H9 (cell line): ENCODE results near the gene GPR150. TPM values are rescaled to one million over a fixed set of nuclear protein-coding genes. Genes with fewer than 3 reads are reported as not detected.

Source experiments
- DNase-seq: peaks from one replicate; pipeline ENCODE4 v3.0.0-alpha.2; 2017
- H2AFZ ChIP-seq: one replicate; pipeline ENCODE4 v1.6.1; 2013; ENCODE audit warnings: mild to moderate bottlenecking, low read length, control low read depth, moderate library complexity
- H2AK5ac ChIP-seq: 2 replicates; pipeline ENCODE4 v1.6.1; 2013; ENCODE audit warnings: low read length, control low read depth, mixed read lengths; ENCODE audit not compliant: insufficient read length
- H2BK120ac ChIP-seq: one replicate; pipeline ENCODE4 v1.6.1; 2013; ENCODE audit warnings: low read depth, mild to moderate bottlenecking, low read length, control low read depth, inconsistent platforms; ENCODE audit not compliant: poor library complexity, severe bottlenecking
- H2BK12ac ChIP-seq: 2 replicates; pipeline ENCODE4 v1.6.1; 2013; ENCODE audit warnings: low read length, control low read depth, mixed read lengths, low read depth; ENCODE audit not compliant: insufficient read length
- H2BK15ac ChIP-seq: 2 replicates; pipeline ENCODE4 v1.6.1; 2013; ENCODE audit warnings: low read depth, low read length, control low read depth
- H2BK20ac ChIP-seq: one replicate; pipeline ENCODE4 v1.6.1; 2013; ENCODE audit warnings: low read depth, mild to moderate bottlenecking, low read length, control low read depth, inconsistent platforms; ENCODE audit not compliant: poor library complexity, severe bottlenecking
- H2BK5ac ChIP-seq: 2 replicates; pipeline ENCODE4 v1.6.1; 2013; ENCODE audit warnings: low read length, control low read depth, mixed read lengths; ENCODE audit not compliant: insufficient read length
- H3K14ac ChIP-seq: 2 replicates; pipeline ENCODE4 v1.6.1; 2013; ENCODE audit warnings: low read length, control low read depth; ENCODE audit not compliant: insufficient read depth
- H3K18ac ChIP-seq: 2 replicates; pipeline ENCODE4 v1.6.1; 2013; ENCODE audit warnings: low read depth, mild to moderate bottlenecking, mixed read lengths, low read length, control low read depth; ENCODE audit not compliant: insufficient read length
- H3K23ac ChIP-seq: 2 replicates; pipeline ENCODE4 v1.6.1; 2013; ENCODE audit warnings: low read length, control low read depth, mixed read lengths, low read depth; ENCODE audit not compliant: insufficient read length
- H3K23me2 ChIP-seq: 2 replicates; pipeline ENCODE4 v1.6.1; 2013; ENCODE audit warnings: low read depth, mild to moderate bottlenecking, mixed read lengths, low read length, control low read depth; ENCODE audit not compliant: insufficient read length, poor library complexity, severe bottlenecking
- H3K27ac ChIP-seq: 2 replicates; pipeline ENCODE4 v1.5.1; 2013; ENCODE audit warnings: low read length, control low read depth, mixed read lengths, low read depth; ENCODE audit not compliant: insufficient read length
- H3K27me3 ChIP-seq: 2 replicates; pipeline ENCODE4 v1.6.1; 2013; ENCODE audit warnings: low read length, control low read depth, inconsistent platforms; ENCODE audit not compliant: insufficient read depth
- H3K4ac ChIP-seq: 2 replicates; pipeline ENCODE4 v1.6.1; 2013; ENCODE audit warnings: low read depth, mild to moderate bottlenecking, control low read depth, inconsistent platforms, low read length, moderate library complexity
- H3K4me1 ChIP-seq: 2 replicates; pipeline ENCODE4 v1.6.1; 2013; ENCODE audit warnings: low read length, control low read depth, inconsistent platforms; ENCODE audit not compliant: insufficient read depth
- H3K4me2 ChIP-seq: 2 replicates; pipeline ENCODE4 v1.6.1; 2013; ENCODE audit warnings: low read length, control low read depth, mixed read lengths; ENCODE audit not compliant: insufficient read length, insufficient read depth
- H3K56ac ChIP-seq: 2 replicates; pipeline ENCODE4 v1.6.1; 2013; ENCODE audit warnings: low read depth, mild to moderate bottlenecking, mixed read lengths, low read length, control low read depth; ENCODE audit not compliant: insufficient read length
- H3K79me1 ChIP-seq: 2 replicates; pipeline ENCODE4 v1.6.1; 2013; ENCODE audit warnings: low read depth, mild to moderate bottlenecking, moderate library complexity, low read length, control low read depth, inconsistent platforms; ENCODE audit not compliant: insufficient read depth, poor library complexity, severe bottlenecking
- H3K79me2 ChIP-seq: 2 replicates; pipeline ENCODE4 v1.6.1; 2013; ENCODE audit warnings: low read length, control low read depth, inconsistent platforms; ENCODE audit not compliant: insufficient read depth
- H3K9ac ChIP-seq: 2 replicates; pipeline ENCODE4 v1.6.1; 2013; ENCODE audit warnings: low read length, control low read depth, mixed read lengths; ENCODE audit not compliant: insufficient read length; ENCODE audit errors: extremely low read depth
- H3K9me3 ChIP-seq: one replicate; pipeline ENCODE4 v1.6.1; 2013; ENCODE audit warnings: low read depth, low read length, inconsistent platforms; ENCODE audit not compliant: control insufficient read depth
- H3T11ph ChIP-seq: one replicate; pipeline ENCODE4 v1.6.1; 2013; ENCODE audit warnings: mild to moderate bottlenecking, low read length, control low read depth, inconsistent platforms
- H4K20me1 ChIP-seq: one replicate; pipeline ENCODE4 v1.6.1; 2013; ENCODE audit not compliant: control insufficient read depth, insufficient read length, insufficient read depth
- H4K5ac ChIP-seq: 2 replicates; pipeline ENCODE4 v1.6.1; 2013; ENCODE audit warnings: low read depth, mild to moderate bottlenecking, mixed read lengths, low read length, control low read depth; ENCODE audit not compliant: insufficient read length
- H4K8ac ChIP-seq: replicated peaks from 2 replicates; pipeline ENCODE4 v1.6.1; 2013; ENCODE audit warnings: low read length, control low read depth, mixed read lengths, low read depth; ENCODE audit not compliant: insufficient read length
- H4K91ac ChIP-seq: 2 replicates; pipeline ENCODE4 v1.6.1; 2013; ENCODE audit warnings: low read depth, mild to moderate bottlenecking, moderate library complexity, mixed read lengths, low read length, control low read depth; ENCODE audit not compliant: insufficient read length
- H3K27ac Mint-ChIP-seq, 3 experiments: 2 replicates in 2 of 3; 3 replicates in 1 of 3; pipeline ENCODE4 v1.8.0; 2020 to 2021; ENCODE audit warnings: mixed read lengths in 3 of 3, mild to moderate bottlenecking in 1 of 3, moderate library complexity in 1 of 3
- H3K27me3 Mint-ChIP-seq: 2 replicates; pipeline ENCODE4 v1.8.0; 2021; ENCODE audit warnings: low read depth, mild to moderate bottlenecking, moderate library complexity, mixed read lengths
- H3K36me3 Mint-ChIP-seq, 3 experiments: 2 replicates in 2 of 3; 3 replicates in 1 of 3; pipeline ENCODE4 v1.8.0; 2020 to 2021; ENCODE audit warnings: low read depth in 3 of 3, mixed read lengths in 3 of 3; ENCODE audit not compliant: insufficient read depth in 1 of 3
- H3K4me1 Mint-ChIP-seq, 2 experiments: 2 replicates each; pipeline ENCODE4 v1.8.0; 2020; ENCODE audit warnings: mixed read lengths in 2 of 2
- H3K4me3 Mint-ChIP-seq, 2 experiments: 2 replicates in 1 of 2; 3 replicates in 1 of 2; pipeline ENCODE4 v1.8.0; 2020 to 2021; ENCODE audit warnings: mild to moderate bottlenecking in 2 of 2, mixed read lengths in 2 of 2, moderate library complexity in 1 of 2
- H3K9me3 Mint-ChIP-seq, 2 experiments: 2 replicates in 1 of 2; 3 replicates in 1 of 2; pipeline ENCODE4 v1.8.0; 2020; ENCODE audit warnings: mild to moderate bottlenecking in 2 of 2, mixed read lengths in 2 of 2, moderate library complexity in 1 of 2
- WGBS: extraction: QIAGEN DNeasy Blood & Tissue Kit; methylation state at CpG from one replicate; pipeline ENCODE4 v1.1.7; 2013; ENCODE audit warnings: missing lambda C conversion rate, low lambda C conversion rate, mixed read lengths; ENCODE audit not compliant: insufficient read length; ENCODE audit errors: extremely low coverage; 5-methylcytosine and 5-hydroxymethylcytosine counted together
- total RNA-seq: library from RNA; stranded (reverse); gene quantifications from 2 replicates; pipeline ENCODE4 v1.2.1, GENCODE V29; 2021
- TF ChIP-seq, protein P1 (sequence below): fragments of 200-600 bp; sonication (generic); conservative IDR thresholded peaks from 3 replicates; pipeline ENCODE4 v1.8.0; 2021; ENCODE audit warnings: antibody characterized with exemption, mild to moderate bottlenecking

Gene GPR150
- total RNA-seq, 1 experiment from 2014 or later, result not detected

DNA sequence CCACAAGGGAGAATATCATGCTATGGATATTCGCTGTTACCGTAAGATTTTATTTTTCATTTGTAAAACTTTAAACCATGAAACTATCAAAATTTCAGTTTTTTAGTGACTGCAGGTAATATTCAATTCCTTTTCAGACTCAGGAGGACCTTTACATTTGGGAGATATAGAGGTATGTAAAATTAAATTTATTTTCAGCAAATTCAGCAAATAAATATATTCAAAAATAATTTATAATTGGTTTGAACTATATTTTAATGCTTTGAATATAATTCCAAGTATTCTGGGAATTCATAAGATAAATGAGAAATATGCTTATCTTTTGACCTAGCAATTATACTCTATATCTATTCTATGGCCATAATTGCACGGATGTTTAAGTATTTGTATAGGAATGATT is 34.3 kb downstream of the GPR150 start:
- no peak overlapping the region for H3K27ac ChIP-seq
- Mint-ChIP-seq H3K27me3 (no peaks in the 10 kb centered on the region), H3K4me3 (no peak overlapping the region), H3K36me3 (no peaks in the 10 kb centered on the region), H3K27ac (no peak overlapping the region), H3K9me3 (no peaks in the 10 kb centered on the region), H3K4me1 (no peaks in the 10 kb centered on the region)
- H4K20me1 ChIP-seq, result no peaks in the 10 kb centered on the region
- no peak overlapping the region for H2AK5ac ChIP-seq
- H2BK120ac ChIP-seq, result no peak overlapping the region
- no peak for DNase-seq
- H3K23me2 ChIP-seq, result no peaks in the 10 kb centered on the region
- no peak overlapping the region for H3K9ac ChIP-seq
- H4K91ac ChIP-seq, result no peak overlapping the region
- no peaks in the 10 kb centered on the region for H3K79me1 ChIP-seq
- H3K4ac ChIP-seq, result no peak overlapping the region
- H3T11ph ChIP-seq, result no peak overlapping the region
- no CpG with 5 or more reads among the region's 3 CpGs for WGBS
- no peak overlapping the region for H4K5ac ChIP-seq
- H3K56ac ChIP-seq, result no peak overlapping the region
- no peak overlapping the region for H3K14ac ChIP-seq
- no peaks in the 10 kb centered on the region for H3K9me3 ChIP-seq
- H3K18ac ChIP-seq, result no peak overlapping the region
- no peak overlapping the region for H2AFZ ChIP-seq
- H2BK15ac ChIP-seq, result no peak overlapping the region
- no peak overlapping the region for H3K4me2 ChIP-seq
- H2BK12ac ChIP-seq, result no peak overlapping the region
- H4K8ac ChIP-seq, result no peak overlapping the region
- no peaks in the 10 kb centered on the region for H3K27me3 ChIP-seq
- no peak overlapping the region for H2BK20ac ChIP-seq
- H2BK5ac ChIP-seq, result no peak overlapping the region
- H3K23ac ChIP-seq, result no peak overlapping the region
- no peaks in the 10 kb centered on the region for H3K4me1 ChIP-seq
- no peaks in the 10 kb centered on the region for H3K79me2 ChIP-seq
- TF ChIP-seq, protein P1, sequence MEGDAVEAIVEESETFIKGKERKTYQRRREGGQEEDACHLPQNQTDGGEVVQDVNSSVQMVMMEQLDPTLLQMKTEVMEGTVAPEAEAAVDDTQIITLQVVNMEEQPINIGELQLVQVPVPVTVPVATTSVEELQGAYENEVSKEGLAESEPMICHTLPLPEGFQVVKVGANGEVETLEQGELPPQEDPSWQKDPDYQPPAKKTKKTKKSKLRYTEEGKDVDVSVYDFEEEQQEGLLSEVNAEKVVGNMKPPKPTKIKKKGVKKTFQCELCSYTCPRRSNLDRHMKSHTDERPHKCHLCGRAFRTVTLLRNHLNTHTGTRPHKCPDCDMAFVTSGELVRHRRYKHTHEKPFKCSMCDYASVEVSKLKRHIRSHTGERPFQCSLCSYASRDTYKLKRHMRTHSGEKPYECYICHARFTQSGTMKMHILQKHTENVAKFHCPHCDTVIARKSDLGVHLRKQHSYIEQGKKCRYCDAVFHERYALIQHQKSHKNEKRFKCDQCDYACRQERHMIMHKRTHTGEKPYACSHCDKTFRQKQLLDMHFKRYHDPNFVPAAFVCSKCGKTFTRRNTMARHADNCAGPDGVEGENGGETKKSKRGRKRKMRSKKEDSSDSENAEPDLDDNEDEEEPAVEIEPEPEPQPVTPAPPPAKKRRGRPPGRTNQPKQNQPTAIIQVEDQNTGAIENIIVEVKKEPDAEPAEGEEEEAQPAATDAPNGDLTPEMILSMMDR, result no peak
